IMR-90 (cell line): ENCODE results near the gene PCID2. TPM values are rescaled to one million over a fixed set of nuclear protein-coding genes. Genes with fewer than 3 reads are reported as not detected.
"Not testable (repeated sequence)": the region's sequence is repeated elsewhere in the genome, so short reads cannot be mapped to it uniquely, and the experiment has no call there.

Experiments
- ATAC-seq: fragments of 200-7000 bp; cut with Tn5 transposase; 2 replicates; pipeline ENCODE4 v1.9.1; 2020; ENCODE audit warnings: low read depth, mild to moderate bottlenecking, moderate library complexity
- BruUV-seq: library from RNA; stranded (reverse); fragments of 400-500 nt; replicated peaks from 2 replicates; lab custom pipeline; 2021; lab: Mats Ljungman, UMichigan
- CTCF ChIA-PET: fragments of 300-600 bp; formaldehyde crosslinking; extraction: SDS; loops from one replicate; lab custom pipeline; 2021; ENCODE audit warnings: antibody characterized with exemption; lab: Yijun Ruan, JAX
- POLR2A ChIA-PET: fragments of 300-600 bp; sonication (Branson Sonifier 250); formaldehyde crosslinking; loops from one replicate; lab custom pipeline; 2022; ENCODE audit warnings: antibody characterized with exemption; ENCODE audit not compliant: unreplicated experiment; lab: Charles Lee
- DNase-seq: peaks from one replicate; pipeline ENCODE4 v3.0.0; 2013
- H2AFZ ChIP-seq: replicated peaks from 2 replicates; pipeline ENCODE3; 2013; ENCODE audit warnings: low read length, mild to moderate bottlenecking; ENCODE audit not compliant: poor library complexity
- H2AK5ac ChIP-seq: 2 replicates; pipeline ENCODE4 v1.6.1; 2013; ENCODE audit warnings: low read depth, low read length, inconsistent platforms
- H2AK9ac ChIP-seq: replicated peaks from 2 replicates; pipeline ENCODE3; 2013; ENCODE audit warnings: mild to moderate bottlenecking, low read depth, low read length, moderate library complexity; ENCODE audit not compliant: poor library complexity
- H2BK120ac ChIP-seq: 2 replicates; pipeline ENCODE4 v1.6.1; 2013; ENCODE audit warnings: low read depth, low read length, inconsistent platforms
- H2BK15ac ChIP-seq: 3 replicates; pipeline ENCODE4 v1.6.1; 2013; ENCODE audit warnings: low read depth, low read length, inconsistent platforms
- H2BK20ac ChIP-seq: 2 replicates; pipeline ENCODE4 v1.6.1; 2013; ENCODE audit warnings: low read depth, mild to moderate bottlenecking, inconsistent platforms, low read length, moderate library complexity
- H2BK5ac ChIP-seq: 2 replicates; pipeline ENCODE4 v1.6.1; 2013; ENCODE audit warnings: mild to moderate bottlenecking, low read depth, low read length, inconsistent platforms; ENCODE audit not compliant: poor library complexity, severe bottlenecking
- H3K14ac ChIP-seq: replicated peaks from 2 replicates; pipeline ENCODE4 v1.6.1; 2013; ENCODE audit warnings: low read depth, low read length, inconsistent platforms
- H3K18ac ChIP-seq: 2 replicates; pipeline ENCODE4 v1.6.1; 2013; ENCODE audit warnings: low read depth, low read length, control low read depth
- H3K23ac ChIP-seq: 2 replicates; pipeline ENCODE4 v1.6.1; 2013; ENCODE audit warnings: low read depth, low read length, inconsistent platforms
- H3K27ac ChIP-seq: 2 replicates; pipeline ENCODE4 v1.5.1; 2013; ENCODE audit warnings: mild to moderate bottlenecking, control low read depth, low read length; ENCODE audit not compliant: insufficient read depth
- H3K27me3 ChIP-seq: 2 replicates; pipeline ENCODE4 v1.6.1; 2013; ENCODE audit warnings: low read length; ENCODE audit not compliant: control insufficient read depth, insufficient read depth
- H3K36me3 ChIP-seq: 2 replicates; pipeline ENCODE4 v1.6.1; 2013; ENCODE audit warnings: low read length, mixed read lengths; ENCODE audit not compliant: control insufficient read depth, insufficient read depth
- H3K4ac ChIP-seq: 2 replicates; pipeline ENCODE4 v1.6.1; 2013; ENCODE audit warnings: low read depth, low read length, inconsistent platforms
- H3K4me1 ChIP-seq: 2 replicates; pipeline ENCODE4 v1.6.1; 2013; ENCODE audit warnings: low read length, mixed read lengths; ENCODE audit not compliant: control insufficient read depth, insufficient read depth
- H3K4me2 ChIP-seq: 2 replicates; pipeline ENCODE4 v1.6.1; 2013; ENCODE audit warnings: low read depth, mild to moderate bottlenecking, control low read depth, low read length, moderate library complexity
- H3K4me3 ChIP-seq: 2 replicates; pipeline ENCODE4 v1.5.1; 2013; ENCODE audit warnings: low read depth, mild to moderate bottlenecking, control low read depth, low read length, moderate library complexity; ENCODE audit not compliant: insufficient read depth
- H3K56ac ChIP-seq: 2 replicates; pipeline ENCODE4 v1.6.1; 2013; ENCODE audit warnings: low read length, inconsistent platforms; ENCODE audit not compliant: insufficient read depth; ENCODE audit errors: extremely low read depth
- H3K79me1 ChIP-seq, 2 experiments: 2 replicates each; pipeline ENCODE4 v1.6.1; 2013; ENCODE audit warnings: low read length in 2 of 2, inconsistent platforms in 1 of 2, low read depth in 1 of 2
- H3K9ac ChIP-seq: 2 replicates; pipeline ENCODE4 v1.6.1; 2013; ENCODE audit warnings: low read depth, low read length, control low read depth
- H3K9me1 ChIP-seq: 2 replicates; pipeline ENCODE4 v1.6.1; 2013; ENCODE audit warnings: low read length, inconsistent platforms; ENCODE audit not compliant: insufficient read depth
- H3K9me3 ChIP-seq: 2 replicates; pipeline ENCODE4 v1.6.1; 2013; ENCODE audit warnings: low read length; ENCODE audit not compliant: control insufficient read depth, insufficient read depth
- H4K20me1 ChIP-seq: 2 replicates; pipeline ENCODE4 v1.6.1; 2013; ENCODE audit warnings: low read length, inconsistent platforms; ENCODE audit not compliant: insufficient read depth
- H4K5ac ChIP-seq: 2 replicates; pipeline ENCODE4 v1.6.1; 2013; ENCODE audit warnings: mild to moderate bottlenecking, low read depth, low read length, control low read depth
- H4K8ac ChIP-seq, 2 experiments: 2 replicates each; pipeline ENCODE4 v1.6.1; 2013; ENCODE audit warnings: low read depth in 2 of 2, low read length in 2 of 2, control low read depth in 1 of 2, inconsistent platforms in 1 of 2
- H4K91ac ChIP-seq: 2 replicates; pipeline ENCODE4 v1.6.1; 2013; ENCODE audit warnings: low read depth, low read length, inconsistent platforms; ENCODE audit not compliant: insufficient read depth
- MXI1 ChIP-seq: IDR thresholded peaks from 2 replicates; pipeline ENCODE4 v1.6.1; 2012; ENCODE audit warnings: low read depth, mild to moderate bottlenecking, low read length, moderate library complexity, borderline replicate concordance
- NFE2L2 ChIP-seq: fragments of 150-350 bp; IDR thresholded peaks from 2 replicates; pipeline ENCODE4 v1.6.1; 2016; ENCODE audit warnings: low read depth, mild to moderate bottlenecking, low read length
- WGBS, 2 experiments: methylation state at CpG; one replicate each; pipeline versions ENCODE4 v1.1.5 to v1.1.7; 2013; ENCODE audit warnings: missing lambda C conversion rate in 2 of 2; ENCODE audit not compliant: insufficient read length in 1 of 2; ENCODE audit errors: extremely low coverage in 2 of 2; 5-methylcytosine and 5-hydroxymethylcytosine counted together
- dilution Hi-C: fragments of 300-500 bp; cut with HindIII; formaldehyde crosslinking; loops from one replicate; pipeline ENCODE4 v1.14.3; 2018; ENCODE audit warnings: low sequenced_read_pairs; ENCODE audit not compliant: unreplicated experiment
- in situ Hi-C: fragments of 300-500 bp; cut with MboI; formaldehyde crosslinking; loops from 3 replicates; pipeline ENCODE4 v1.14.3; 2019; ENCODE audit warnings: low sequenced_read_pairs, inconsistent platforms, mixed read lengths
- intact Hi-C: fragments of 100-400 bp; cut with micrococcal nuclease; formaldehyde crosslinking; loops from 2 replicates; pipeline ENCODE4 v1.10.0; 2022
- polyA plus RNA-seq, 3 experiments: library from polyadenylated mRNA; depleted of rRNA; stranded (reverse); fragments of >200 nt; gene quantifications; 2 replicates each; pipeline ENCODE4 v1.2.3, GENCODE V29; 2012; ENCODE audit warnings: low replicate concordance in 1 of 3
- total RNA-seq: library from RNA; depleted of rRNA; stranded (reverse); fragments of >200 nt; gene quantifications from 2 replicates; pipeline ENCODE4 v1.2.3, GENCODE V29; 2012
- TF ChIP-seq, protein P1 (sequence below): conservative IDR thresholded peaks from 2 replicates; pipeline ENCODE4 v1.5.1; 2012; ENCODE audit warnings: mild to moderate bottlenecking, low read depth, low read length, improper control_type of control experiment

Gene PCID2
- total and polyA plus RNA-seq, 2 of the 4 experiments (the other 2 are of a cell fraction): 83.5 to 90.9 TPM

DNA sequence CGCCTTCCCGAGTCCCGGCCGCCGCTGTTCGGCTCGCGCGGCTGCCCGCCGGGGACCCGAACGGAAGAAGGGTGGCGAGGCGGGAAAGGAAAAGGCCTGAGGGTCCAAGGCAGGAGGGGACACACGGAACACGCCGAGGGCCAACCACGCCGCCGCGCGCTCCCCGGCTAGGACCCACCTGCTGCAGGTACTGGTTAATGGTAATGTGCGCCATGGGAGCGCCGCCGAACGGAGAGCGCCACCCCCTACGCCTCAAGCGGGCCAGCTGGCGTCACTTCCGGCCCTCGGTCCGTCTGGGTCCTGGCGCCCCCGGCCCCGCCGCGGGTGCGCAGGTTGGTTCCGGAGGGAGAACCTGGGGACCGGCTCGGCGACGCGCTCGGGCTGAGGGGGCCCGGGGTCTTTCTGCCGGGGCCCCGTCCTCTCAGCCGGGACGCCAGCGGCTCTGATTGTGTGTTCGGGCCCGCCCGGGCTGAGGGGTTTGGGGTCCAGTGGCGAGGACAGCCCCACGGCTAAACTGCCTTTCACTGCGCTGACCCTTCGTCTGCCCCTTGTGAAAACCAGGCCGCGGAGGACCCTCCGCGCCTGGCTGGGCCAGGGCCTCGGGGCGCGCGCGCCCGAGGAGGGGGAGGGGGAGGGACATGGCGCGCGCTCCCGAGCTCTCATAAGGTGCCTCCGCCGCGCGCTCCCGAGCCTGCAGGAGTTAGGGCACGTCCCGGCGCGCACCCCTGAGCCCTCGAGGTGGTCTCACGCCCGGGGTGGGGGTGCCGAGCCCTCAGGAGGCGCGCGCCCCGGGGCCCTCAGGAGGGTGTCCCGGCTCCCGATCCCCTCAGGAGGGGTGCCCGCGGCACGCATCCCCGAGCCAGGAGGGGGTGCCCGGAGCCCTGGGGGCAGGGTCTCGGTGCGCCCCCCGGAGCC, at the start of gene PCID2 (continued):
- TF ChIP-seq MXI1 (no peak), NFE2L2 (0 out of 2 replicates have a peak, but pooled peaks have one; percentile 12)
- TF ChIP-seq, protein P1, sequence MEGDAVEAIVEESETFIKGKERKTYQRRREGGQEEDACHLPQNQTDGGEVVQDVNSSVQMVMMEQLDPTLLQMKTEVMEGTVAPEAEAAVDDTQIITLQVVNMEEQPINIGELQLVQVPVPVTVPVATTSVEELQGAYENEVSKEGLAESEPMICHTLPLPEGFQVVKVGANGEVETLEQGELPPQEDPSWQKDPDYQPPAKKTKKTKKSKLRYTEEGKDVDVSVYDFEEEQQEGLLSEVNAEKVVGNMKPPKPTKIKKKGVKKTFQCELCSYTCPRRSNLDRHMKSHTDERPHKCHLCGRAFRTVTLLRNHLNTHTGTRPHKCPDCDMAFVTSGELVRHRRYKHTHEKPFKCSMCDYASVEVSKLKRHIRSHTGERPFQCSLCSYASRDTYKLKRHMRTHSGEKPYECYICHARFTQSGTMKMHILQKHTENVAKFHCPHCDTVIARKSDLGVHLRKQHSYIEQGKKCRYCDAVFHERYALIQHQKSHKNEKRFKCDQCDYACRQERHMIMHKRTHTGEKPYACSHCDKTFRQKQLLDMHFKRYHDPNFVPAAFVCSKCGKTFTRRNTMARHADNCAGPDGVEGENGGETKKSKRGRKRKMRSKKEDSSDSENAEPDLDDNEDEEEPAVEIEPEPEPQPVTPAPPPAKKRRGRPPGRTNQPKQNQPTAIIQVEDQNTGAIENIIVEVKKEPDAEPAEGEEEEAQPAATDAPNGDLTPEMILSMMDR: no peak

DNA sequence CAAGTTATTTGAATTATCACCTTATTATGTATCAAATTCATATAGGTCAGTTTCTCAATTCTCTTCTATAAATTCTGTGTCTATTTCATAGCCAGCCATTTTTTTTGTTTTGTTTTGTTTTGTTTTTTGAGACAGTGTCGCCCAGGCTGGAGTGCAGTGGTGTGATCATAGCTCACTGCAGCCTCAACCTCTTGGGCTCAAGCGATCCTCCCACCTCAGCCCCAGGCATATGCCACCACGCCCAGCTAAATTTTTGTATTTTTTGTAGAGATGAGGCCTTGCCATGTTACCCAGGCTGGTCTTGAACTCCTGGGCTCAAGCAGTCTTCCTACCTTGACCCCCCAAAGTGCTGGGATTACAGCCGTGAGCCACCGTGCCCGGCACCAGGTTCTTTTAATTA, 49.4 kb upstream of the PCID2 start:
- CTCF ChIA-PET: interaction anchor here (1.2 kb wide), 1 partner anchor 9 kb away, joined by 4 read pairs; no protein-coding TSS in a partner anchor

More for the DNA sequence above, 49.4 kb upstream of the PCID2 start:
- H4K20me1 ChIP-seq, H3K4me1 ChIP-seq, H3K27ac ChIP-seq, ATAC-seq, H3K9me3 ChIP-seq, H3K9ac ChIP-seq, H3K9me1 ChIP-seq, H2BK20ac ChIP-seq, H3K4me2 ChIP-seq, BruUV-seq, H2AK9ac ChIP-seq, H3K4me3 ChIP-seq, dilution Hi-C loops, H4K5ac ChIP-seq, H3K56ac ChIP-seq, DNase-seq, H2BK5ac ChIP-seq, H2BK120ac ChIP-seq, H3K23ac ChIP-seq, intact Hi-C loops, H3K27me3 ChIP-seq, H3K14ac ChIP-seq, H2AFZ ChIP-seq, H4K8ac ChIP-seq, H4K91ac ChIP-seq, H2AK5ac ChIP-seq, H3K18ac ChIP-seq, in situ Hi-C loops, H3K4ac ChIP-seq, H2BK15ac ChIP-seq: not testable (repeated sequence)
- Histone ChIP-seq H3K36me3 (peaks cover 46% of the 10 kb centered on the region), H3K79me1 (peaks cover 4 to 19% of the 10 kb centered on the region in 2 experiments; a peak in 3 of 4 replicates)
- POLR2A ChIA-PET: interaction anchor here (0.5 kb wide), 1 partner anchor 35 kb away, joined by 11 read pairs; no protein-coding TSS in a partner anchor
- no CpG with 5 or more reads among the region's 6 CpGs for WGBS, 2 experiments
